Measurements from ENCODE around the gene UBE2J2. TPM values are rescaled to one million over a fixed set of nuclear protein-coding genes. Genes with fewer than 3 reads are reported as not detected.
A peak's percentile ranks its signal among the peaks of the same experiment; 100 is the strongest.

UBE2J2 gene
- total RNA-seq, 2 donors from 2014 or later, result 69.9 to 72.7 TPM

- Histone ChIP-seq H3K4me1 (ENCODE audit: control insufficient read depth, insufficient read depth, low read length) (no peaks in the 10 kb centered on the region), H3K9me3 (ENCODE audit: control insufficient read depth, low read length) (no peaks in the 10 kb centered on the region), H3K27me3 (ENCODE audit: control insufficient read depth, insufficient read depth, low read length, poor library complexity, severe bottlenecking) (no peaks in the 10 kb centered on the region), H3K27ac (ENCODE audit: low read depth, low read length) (no peak overlapping the region), H3K4me3 (ENCODE audit: low read length) (no peak overlapping the region), H3K36me3 (ENCODE audit: control insufficient read depth, insufficient read depth, low read length) (peaks cover 70% of the 10 kb centered on the region), H3K9ac (ENCODE audit: extremely low read depth, low read length, poor library complexity, severe bottlenecking) (no peak overlapping the region)
- no peak for DNase-seq
- Mint-ChIP-seq H3K4me1 (peaks cover 6% of the 10 kb centered on the region), H3K9me3 (no peaks in the 10 kb centered on the region), H3K27me3 (ENCODE audit: insufficient read depth) (no peaks in the 10 kb centered on the region), H3K36me3 (ENCODE audit: low read depth) (peaks cover 60% of the 10 kb centered on the region), H3K4me3 (no peak overlapping the region), H3K27ac (no peak overlapping the region)
- TF ChIP-seq, protein P1, sequence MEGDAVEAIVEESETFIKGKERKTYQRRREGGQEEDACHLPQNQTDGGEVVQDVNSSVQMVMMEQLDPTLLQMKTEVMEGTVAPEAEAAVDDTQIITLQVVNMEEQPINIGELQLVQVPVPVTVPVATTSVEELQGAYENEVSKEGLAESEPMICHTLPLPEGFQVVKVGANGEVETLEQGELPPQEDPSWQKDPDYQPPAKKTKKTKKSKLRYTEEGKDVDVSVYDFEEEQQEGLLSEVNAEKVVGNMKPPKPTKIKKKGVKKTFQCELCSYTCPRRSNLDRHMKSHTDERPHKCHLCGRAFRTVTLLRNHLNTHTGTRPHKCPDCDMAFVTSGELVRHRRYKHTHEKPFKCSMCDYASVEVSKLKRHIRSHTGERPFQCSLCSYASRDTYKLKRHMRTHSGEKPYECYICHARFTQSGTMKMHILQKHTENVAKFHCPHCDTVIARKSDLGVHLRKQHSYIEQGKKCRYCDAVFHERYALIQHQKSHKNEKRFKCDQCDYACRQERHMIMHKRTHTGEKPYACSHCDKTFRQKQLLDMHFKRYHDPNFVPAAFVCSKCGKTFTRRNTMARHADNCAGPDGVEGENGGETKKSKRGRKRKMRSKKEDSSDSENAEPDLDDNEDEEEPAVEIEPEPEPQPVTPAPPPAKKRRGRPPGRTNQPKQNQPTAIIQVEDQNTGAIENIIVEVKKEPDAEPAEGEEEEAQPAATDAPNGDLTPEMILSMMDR (conservative IDR thresholded peaks at IDR 0.05), result no peak
- WGBS, 2 experiments (ENCODE audit: insufficient coverage in 1 of 2, insufficient read length in 1 of 2), result 95% methylated on average over 7 to 8 of the region's 8 CpGs
These were observed 10.9 kb downstream of the UBE2J2 start for GRCh38 chr1:1262758-1263157.

DNA sequence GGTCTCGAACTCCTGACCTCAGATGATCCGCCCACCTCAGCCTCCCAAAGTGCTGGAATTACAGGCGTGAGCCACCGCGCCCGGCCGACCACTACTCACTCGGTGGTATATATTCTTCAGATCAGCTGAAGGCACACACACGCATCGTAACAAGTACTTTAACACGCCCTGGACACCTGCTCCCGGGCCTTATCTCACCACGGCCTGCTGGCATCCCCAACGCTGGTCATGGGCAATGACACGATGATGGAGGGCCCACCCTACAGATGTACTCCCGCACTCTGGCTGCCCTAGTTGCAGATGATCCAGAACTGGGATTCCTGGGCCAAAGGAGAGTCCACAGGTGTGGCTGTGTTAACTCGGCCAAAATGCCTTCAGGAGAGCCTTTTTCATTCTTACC lies 11.6 kb downstream of the UBE2J2 start:
- no peak overlapping the region for H3K4me3 Mint-ChIP-seq
- H3K9me3 Mint-ChIP-seq, result no peaks in the 10 kb centered on the region
- 95 to 99% methylated on average over 17 of the region's 17 CpGs for WGBS, 2 experiments (ENCODE audit: insufficient coverage in 1 of 2, insufficient read length in 1 of 2)

DNA sequence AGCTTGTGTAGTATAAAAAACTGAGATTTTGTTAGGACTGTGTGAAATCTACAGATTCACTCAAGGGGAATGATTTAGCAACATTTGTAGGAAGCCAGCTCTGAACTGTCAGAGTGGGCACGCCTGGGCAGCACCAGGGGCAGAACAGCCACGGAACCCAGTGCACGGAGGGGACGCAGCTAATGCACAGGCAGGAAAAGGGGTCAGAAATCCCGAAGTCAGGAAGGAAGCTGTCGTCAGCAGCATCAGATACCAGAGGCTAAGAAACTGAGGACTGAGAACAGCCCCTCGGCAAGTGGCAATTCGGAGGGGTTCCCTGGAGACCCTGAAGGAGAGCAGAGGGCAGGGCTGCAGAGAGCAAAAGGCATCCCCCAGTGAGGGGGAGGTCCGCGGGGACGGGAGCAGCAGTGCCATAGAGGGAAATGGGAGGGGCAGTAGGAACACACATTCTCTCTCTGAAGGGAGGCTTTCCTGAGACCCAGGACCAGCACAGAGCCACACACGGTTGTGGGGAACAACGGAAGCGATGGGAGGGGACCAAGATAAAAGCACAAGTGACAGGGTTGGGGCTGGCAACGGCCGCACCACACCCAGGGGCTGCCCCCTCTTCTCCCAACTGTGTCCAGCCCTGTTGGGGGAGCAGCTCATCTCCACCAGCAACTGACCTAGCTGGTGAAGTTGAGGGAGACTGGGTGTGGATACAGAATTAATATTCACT lies 12.7 kb downstream of the UBE2J2 start:
- peak overlapping the region; percentile 19 for H3K27ac Mint-ChIP-seq
- no peak for DNase-seq
- H3K27me3 ChIP-seq (ENCODE audit: control insufficient read depth, insufficient read depth, low read length, poor library complexity, severe bottlenecking), result no peaks in the 10 kb centered on the region
- H3K27me3 Mint-ChIP-seq (ENCODE audit: insufficient read depth), result no peaks in the 10 kb centered on the region
- H3K4me1 ChIP-seq (ENCODE audit: control insufficient read depth, insufficient read depth, low read length), result no peaks in the 10 kb centered on the region
- peaks cover 8% of the 10 kb centered on the region for H3K4me1 Mint-ChIP-seq
- H3K9ac ChIP-seq (ENCODE audit: extremely low read depth, low read length, poor library complexity, severe bottlenecking), result no peak overlapping the region
- no peaks in the 10 kb centered on the region for H3K9me3 Mint-ChIP-seq
- TF ChIP-seq, protein P1 (conservative IDR thresholded peaks at IDR 0.05), result no peak
- WGBS, 2 experiments (ENCODE audit: insufficient coverage in 1 of 2, insufficient read length in 1 of 2), result 93 to 95% methylated on average over 11 to 16 of the region's 16 CpGs
- H3K36me3 ChIP-seq (ENCODE audit: control insufficient read depth, insufficient read depth, low read length), result peaks cover 77% of the 10 kb centered on the region
- H3K9me3 ChIP-seq (ENCODE audit: control insufficient read depth, low read length), result no peaks in the 10 kb centered on the region
- H3K4me3 Mint-ChIP-seq, result no peak overlapping the region
- peaks cover 65% of the 10 kb centered on the region for H3K36me3 Mint-ChIP-seq (ENCODE audit: low read depth)
- H3K4me3 ChIP-seq (ENCODE audit: low read length), result no peak overlapping the region
- H3K27ac ChIP-seq (ENCODE audit: low read depth, low read length), result no peak overlapping the region

More for the DNA sequence above, 11.6 kb downstream of the UBE2J2 start:
- no peaks in the 10 kb centered on the region for H3K4me1 ChIP-seq (ENCODE audit: control insufficient read depth, insufficient read depth, low read length)
- H3K27ac Mint-ChIP-seq, result no peak overlapping the region
- H3K4me1 Mint-ChIP-seq, result peaks cover 8% of the 10 kb centered on the region
- H3K9me3 ChIP-seq (ENCODE audit: control insufficient read depth, low read length), result no peaks in the 10 kb centered on the region
- no peaks in the 10 kb centered on the region for H3K27me3 ChIP-seq (ENCODE audit: control insufficient read depth, insufficient read depth, low read length, poor library complexity, severe bottlenecking)
- H3K27me3 Mint-ChIP-seq (ENCODE audit: insufficient read depth), result no peaks in the 10 kb centered on the region
- H3K9ac ChIP-seq (ENCODE audit: extremely low read depth, low read length, poor library complexity, severe bottlenecking), result no peak overlapping the region
- peaks cover 71% of the 10 kb centered on the region for H3K36me3 ChIP-seq (ENCODE audit: control insufficient read depth, insufficient read depth, low read length)
- no peak for DNase-seq
- TF ChIP-seq, protein P1 (conservative IDR thresholded peaks at IDR 0.05), result no peak
- no peak overlapping the region for H3K27ac ChIP-seq (ENCODE audit: low read depth, low read length)
- H3K36me3 Mint-ChIP-seq (ENCODE audit: low read depth), result peaks cover 59% of the 10 kb centered on the region
- H3K4me3 ChIP-seq (ENCODE audit: low read length), result no peak overlapping the region
